ENCODE measurements around the gene CERS6. TPM values are rescaled to one million over a fixed set of nuclear protein-coding genes. Genes with fewer than 3 reads are reported as not detected.

CERS6 gene
- total and polyA plus RNA-seq, 2 of the 8 experiments (the other 6 are each of a cell fraction or from before 2014, with no cell fraction given): 6.8 to 28.2 TPM

- no peaks in the 10 kb centered on the region for H3K36me3 ChIP-seq (ENCODE audit: control insufficient read depth in 2 of 4, insufficient read depth in 4 of 4, low read length in 3 of 4)
- no peak overlapping the region for H3K27ac ChIP-seq (ENCODE audit: low read depth, low read length)
- H4K8ac ChIP-seq (ENCODE audit: extremely low read depth, insufficient read depth, low read length): no peak overlapping the region
- no peak overlapping the region for H3K18ac ChIP-seq (ENCODE audit: extremely low read depth, low read length)
- no peaks in the 10 kb centered on the region for H4K20me1 ChIP-seq (replicated peaks in 1 of 2; ENCODE audit: control insufficient read depth in 1 of 2, insufficient read depth in 2 of 2, low read length in 2 of 2)
- peaks cover 2 to 10% of the 10 kb centered on the region in 2 experiments; a peak in 3 of 4 replicates for H3K79me2 ChIP-seq (ENCODE audit: control insufficient read depth in 1 of 2, insufficient read depth in 2 of 2, low read length in 2 of 2)
- H3K23ac ChIP-seq (ENCODE audit: insufficient read length): no peak overlapping the region
- no peak overlapping the region for H2AK5ac ChIP-seq (ENCODE audit: low read depth, low read length)
- no peak overlapping the region for H2BK5ac ChIP-seq (ENCODE audit: low read depth, low read length)
- ChIA-PET CTCF (ENCODE audit: partially characterized antibody) (no interaction called here), POLR2A (ENCODE audit: partially characterized antibody) (interaction anchor here (1.4 kb wide), 1 partner anchor 24 kb away, joined by 5 read pairs; no protein-coding TSS in a partner anchor)
- FAIRE-seq (no peak), DNase-seq (ENCODE audit: low read depth in 1 of 2, low spot score in 2 of 2) (no peak)
- H2BK120ac ChIP-seq (replicated peaks; ENCODE audit: low read depth, low read length): no peak overlapping the region
- H3K9ac ChIP-seq (replicated peaks in 1 of 4; ENCODE audit: extremely low read depth in 1 of 4, low read depth in 3 of 4, low read length in 3 of 4): no peak overlapping the region
- no peak for TF ChIP-seq EGR1 (IDR thresholded peaks at IDR 0.05; ENCODE audit: borderline replicate concordance, low read depth, low read length)
- TF ChIP-seq RBBP5 (IDR thresholded peaks at IDR 0.05; ENCODE audit: borderline replicate concordance, low read depth, low read length): no peak
- no peak for TF ChIP-seq BCL11A (IDR thresholded peaks at IDR 0.05; ENCODE audit: low read depth in 2 of 2, low read length in 2 of 2)
- no peak for TF ChIP-seq SIRT6 (IDR thresholded peaks at IDR 0.05; ENCODE audit: low read length)
- TF ChIP-seq NANOG (IDR thresholded peaks at IDR 0.05; ENCODE audit: insufficient read depth, low read depth, low read length, poor library complexity, severe bottlenecking): no peak
- no peak for TF ChIP-seq SAP30 (IDR thresholded peaks at IDR 0.05; ENCODE audit: insufficient read depth, insufficient replicate concordance, low read length)
- no peak for TF ChIP-seq CREB1 (IDR thresholded peaks at IDR 0.05)
- TF ChIP-seq ZNF274 (IDR thresholded peaks at IDR 0.05; ENCODE audit: borderline replicate concordance, extremely low read depth, low read length): no peak
- no peak for TF ChIP-seq SP2 (IDR thresholded peaks at IDR 0.05; ENCODE audit: low read length)
- TF ChIP-seq YY1 (IDR thresholded peaks at IDR 0.05; ENCODE audit: low read depth, low read length): no peak
- TF ChIP-seq EZH2 (IDR thresholded peaks at IDR 0.05; ENCODE audit: low read depth, low read length, severe bottlenecking): no peak
- no peak for TF ChIP-seq CHD1 (IDR thresholded peaks at IDR 0.05; ENCODE audit: low read depth, low read length)
- no peak for TF ChIP-seq POLR2AphosphoS5 (IDR thresholded peaks at IDR 0.05; ENCODE audit: low read depth, low read length)
- TF ChIP-seq KDM4A (IDR thresholded peaks at IDR 0.05; ENCODE audit: low read depth, low read length, severe bottlenecking): no peak
- no peak overlapping the region for H4K91ac ChIP-seq (replicated peaks; ENCODE audit: insufficient read length, low read length)
- WGBS, 2 experiments (ENCODE audit: extremely low coverage in 1 of 2, insufficient coverage in 1 of 2, insufficient read length in 1 of 2, insufficient replicate concordance in 2 of 2, low coverage in 1 of 2, low lambda C conversion rate in 2 of 2, missing lambda C conversion rate in 1 of 2): 85% methylated on average over 4 of the region's 4 CpGs; no CpG with 5 or more reads in 1 of the 2 experiments
- H4K5ac ChIP-seq (ENCODE audit: insufficient read length, low read depth, low read length): no peak overlapping the region
- H3K23me2 ChIP-seq (ENCODE audit: low read depth, low read length): no peaks in the 10 kb centered on the region
- no peak overlapping the region for H3K14ac ChIP-seq (ENCODE audit: insufficient read length)
- H3K9me3 ChIP-seq (ENCODE audit: insufficient read depth in 2 of 2, low read depth in 1 of 2, low read length in 1 of 2): no peaks in the 10 kb centered on the region
- no peak overlapping the region for H2BK12ac ChIP-seq (ENCODE audit: low read depth, low read length)
- no peak overlapping the region for H3K56ac ChIP-seq (replicated peaks; ENCODE audit: insufficient read length, low read depth, low read length)
- no peak overlapping the region for H2BK20ac ChIP-seq (ENCODE audit: low read length)
- H2BK15ac ChIP-seq (ENCODE audit: low read length): no peak overlapping the region
- peaks cover 0 to 5% (median 1%) of the 10 kb centered on the region in 4 experiments; a peak in 2 of 7 replicates for H3K4me1 ChIP-seq (replicated peaks in 1 of 4; ENCODE audit: control insufficient read depth in 3 of 4, insufficient read depth in 4 of 4, low read length in 3 of 4)
- no peak overlapping the region for H3K4ac ChIP-seq (replicated peaks; ENCODE audit: insufficient read length, low read depth, low read length)
- no peaks in the 10 kb centered on the region for H3K27me3 ChIP-seq (replicated peaks in 1 of 4; ENCODE audit: control insufficient read depth in 3 of 4, extremely low read depth in 1 of 4, insufficient read depth in 3 of 4, low read length in 3 of 4)
- H3K79me1 ChIP-seq (ENCODE audit: low read depth, low read length): peaks cover 8% of the 10 kb centered on the region; the same call in 1 of the 2 replicates
- no peak overlapping the region for H2AFZ ChIP-seq (ENCODE audit: low read length)
- no peak overlapping the region for H3K4me2 ChIP-seq (ENCODE audit: insufficient read depth in 1 of 2, low read depth in 2 of 2, low read length in 2 of 2)
- H3K4me3 ChIP-seq (ENCODE audit: extremely low read depth in 1 of 4, insufficient read depth in 2 of 4, low read depth in 3 of 4, low read length in 4 of 4): no peak overlapping the region
These were observed 119.0 kb downstream of the CERS6 start for GRCh38 chr2:168574856-168575630.
